ENCODE data around the gene MARCHF6.

The MARCHF6 gene

DNA sequence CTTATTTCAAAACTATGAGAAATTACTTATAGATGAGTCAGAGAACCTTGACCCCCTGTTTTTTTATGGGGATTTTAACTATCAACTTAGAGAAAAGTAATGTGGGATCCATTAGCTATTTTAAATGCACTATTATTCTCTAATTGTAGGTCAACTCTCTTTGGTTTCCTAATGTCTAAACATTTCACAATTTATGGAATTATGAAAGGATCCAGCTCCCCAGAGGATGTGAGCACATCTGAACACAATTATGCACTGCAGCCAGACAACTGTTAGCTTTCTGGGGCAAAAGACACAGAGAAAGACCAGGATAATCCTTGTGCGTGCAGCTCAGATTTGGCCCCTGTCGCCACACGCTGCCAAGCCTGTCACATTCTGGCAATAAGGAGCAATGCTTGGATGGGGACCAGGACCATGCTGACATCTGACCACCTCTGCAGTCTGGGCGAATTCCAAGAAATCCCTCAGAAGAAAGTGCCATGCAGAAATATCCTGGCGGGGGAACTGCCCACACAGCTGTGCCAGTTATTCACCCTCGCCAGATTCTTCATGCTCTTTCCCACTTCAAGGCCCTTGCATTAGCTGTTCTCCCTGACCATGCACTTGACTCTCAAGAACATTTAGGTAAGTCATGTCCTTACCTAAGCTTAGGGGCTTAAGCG, 23.5 kb upstream of the MARCHF6 start:
- Histone ChIP-seq H3K9ac (ENCODE audit: low read length) (peak overlapping the region; percentile 23), H3K27me3 (ENCODE audit: control insufficient read depth in 1 of 2, insufficient read depth in 1 of 2, low read length in 2 of 2) (peaks cover 5 to 6% of the 10 kb centered on the region in 2 experiments), H2BK15ac (ENCODE audit: low read depth, poor library complexity, severe bottlenecking) (no peak overlapping the region), H3K79me1 (replicated peaks; ENCODE audit: low read length, poor library complexity, severe bottlenecking) (no peaks in the 10 kb centered on the region), H2BK120ac (ENCODE audit: low read depth, low read length) (no peak overlapping the region), H3K9me3 (ENCODE audit: control insufficient read depth, low read length) (no peaks in the 10 kb centered on the region), H4K91ac (ENCODE audit: low read length) (peak overlapping the region; percentile 19), H3K23ac (ENCODE audit: low read length in 2 of 2) (no peak overlapping the region), H2AFZ (ENCODE audit: low read depth, low read length) (no peak overlapping the region), H3K4me1 (ENCODE audit: control insufficient read depth, insufficient read depth, low read depth, low read length) (peaks cover 8% of the 10 kb centered on the region), H3K27ac (ENCODE audit: low read length, poor library complexity, severe bottlenecking) (no peak overlapping the region), H3K4ac (ENCODE audit: low read depth in 1 of 2, low read length in 2 of 2) (no peak overlapping the region), H3K18ac (ENCODE audit: low read depth in 1 of 2, low read length in 2 of 2) (no peak overlapping the region), H2BK5ac (ENCODE audit: low read depth, low read length, poor library complexity, severe bottlenecking) (no peak overlapping the region), H4K8ac (ENCODE audit: low read length) (peak overlapping the region; percentile 32), H2BK12ac (ENCODE audit: low read length in 2 of 2) (no peak overlapping the region), H3K4me2 (ENCODE audit: low read length, poor library complexity, severe bottlenecking) (no peak overlapping the region), H3K14ac (ENCODE audit: low read length in 2 of 2) (no peak overlapping the region), H3K36me3 (ENCODE audit: control insufficient read depth in 1 of 2, insufficient read depth in 2 of 2, low read depth in 1 of 2, low read length in 2 of 2) (no peaks in the 10 kb centered on the region), H3K4me3 (ENCODE audit: insufficient read depth in 1 of 2, low read depth in 1 of 2, low read length in 2 of 2) (peak overlapping the region in 1 of 2 experiments; percentile 57), H2AK5ac (ENCODE audit: low read length, severe bottlenecking) (no peak overlapping the region)
- 87% methylated on average over 7 of the region's 7 CpGs for WGBS
- DNase-seq = peak; percentile 54

DNA sequence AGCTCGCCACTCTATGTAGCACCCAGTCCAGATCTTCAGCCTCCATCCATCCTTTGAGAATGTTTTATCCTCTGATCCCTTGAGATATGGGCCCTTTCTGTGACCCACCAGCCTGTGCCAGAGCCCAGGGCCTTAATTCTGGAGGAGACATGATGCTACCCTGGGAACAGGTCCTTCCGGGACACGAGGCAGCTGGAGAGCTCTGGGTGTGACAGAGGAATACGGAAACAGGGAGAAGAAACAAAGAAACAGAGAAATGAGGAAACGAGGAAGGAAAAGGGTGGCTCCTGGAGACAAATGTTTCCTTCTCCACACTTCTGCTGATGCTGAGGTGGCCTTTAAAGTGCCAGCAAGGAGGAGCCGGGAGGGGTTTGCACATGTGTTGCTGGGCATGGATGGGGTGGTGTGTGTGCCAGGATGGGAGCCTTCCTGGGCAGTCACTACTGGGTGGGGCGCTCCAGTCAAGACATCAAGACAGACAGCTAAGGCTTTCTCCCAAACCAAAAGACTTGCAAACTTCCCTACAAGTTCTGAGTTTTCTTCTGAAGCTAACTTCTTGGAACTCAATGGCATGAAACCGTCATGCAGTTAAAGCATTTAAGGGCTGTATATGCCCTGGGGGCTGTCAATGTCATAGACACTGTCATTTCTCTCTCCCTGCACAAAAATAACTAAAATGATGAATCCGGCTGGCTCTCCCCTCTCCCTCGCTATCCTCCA, 22.8 kb upstream of the MARCHF6 start:
- Histone ChIP-seq H2AFZ (ENCODE audit: low read depth, low read length) (no peak overlapping the region), H4K8ac (ENCODE audit: low read length) (peak overlapping the region; percentile 32), H2BK15ac (ENCODE audit: low read depth, poor library complexity, severe bottlenecking) (no peak overlapping the region), H3K27ac (ENCODE audit: low read length, poor library complexity, severe bottlenecking) (no peak overlapping the region), H3K27me3 (ENCODE audit: control insufficient read depth in 1 of 2, insufficient read depth in 1 of 2, low read length in 2 of 2) (peaks cover 5 to 13% of the 10 kb centered on the region in 2 experiments), H2AK5ac (ENCODE audit: low read length, severe bottlenecking) (no peak overlapping the region), H3K14ac (ENCODE audit: low read length in 2 of 2) (peak overlapping the region in 1 of 2 experiments; percentile 76), H3K23ac (ENCODE audit: low read length in 2 of 2) (no peak overlapping the region), H4K91ac (ENCODE audit: low read length) (peak overlapping the region; percentile 19), H2BK5ac (ENCODE audit: low read depth, low read length, poor library complexity, severe bottlenecking) (no peak overlapping the region), H3K4ac (ENCODE audit: low read depth in 1 of 2, low read length in 2 of 2) (peak overlapping the region in 1 of 2 experiments; percentile 57), H3K4me3 (ENCODE audit: insufficient read depth in 1 of 2, low read depth in 1 of 2, low read length in 2 of 2) (peak overlapping the region in 1 of 2 experiments; percentile 57), H2BK12ac (ENCODE audit: low read length in 2 of 2) (peak overlapping the region; percentile 30 to 40), H3K4me2 (ENCODE audit: low read length, poor library complexity, severe bottlenecking) (no peak overlapping the region), H3K18ac (ENCODE audit: low read depth in 1 of 2, low read length in 2 of 2) (no peak overlapping the region), H3K9ac (ENCODE audit: low read length) (peak overlapping the region; percentile 23), H2BK120ac (ENCODE audit: low read depth, low read length) (no peak overlapping the region), H3K9me3 (ENCODE audit: control insufficient read depth, low read length) (no peaks in the 10 kb centered on the region), H3K79me1 (replicated peaks; ENCODE audit: low read length, poor library complexity, severe bottlenecking) (no peaks in the 10 kb centered on the region), H3K4me1 (ENCODE audit: control insufficient read depth, insufficient read depth, low read depth, low read length) (peaks cover 8% of the 10 kb centered on the region), H3K36me3 (ENCODE audit: control insufficient read depth in 1 of 2, insufficient read depth in 2 of 2, low read depth in 1 of 2, low read length in 2 of 2) (no peaks in the 10 kb centered on the region)
- DNase-seq = no peak
- 93% methylated on average over 10 of the region's 10 CpGs for WGBS

DNA sequence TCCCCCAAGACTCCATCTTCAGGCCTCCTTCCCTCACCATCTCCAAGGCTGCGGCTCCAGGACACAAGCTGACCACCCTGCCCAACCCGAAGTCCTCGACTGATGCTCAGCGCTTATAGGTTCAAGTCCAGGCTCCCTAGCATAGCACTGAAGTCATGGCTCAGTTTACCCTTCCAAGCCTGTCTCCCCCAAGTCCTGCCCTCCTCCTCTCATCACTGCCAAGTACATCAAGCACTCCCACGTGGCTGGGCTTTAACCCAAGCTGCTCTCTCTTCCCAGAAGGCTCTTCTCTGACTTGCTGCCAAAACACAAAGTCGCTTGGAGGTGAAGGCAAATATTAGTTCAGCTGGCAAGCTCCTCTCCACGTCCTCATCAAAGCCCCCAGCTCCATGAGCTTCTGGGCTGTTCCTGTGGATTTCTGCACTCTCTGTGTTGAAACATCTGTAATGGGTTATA, 22.1 kb upstream of the MARCHF6 start:
- Histone ChIP-seq H3K27ac (ENCODE audit: low read length, poor library complexity, severe bottlenecking) (no peak overlapping the region), H3K18ac (ENCODE audit: low read depth in 1 of 2, low read length in 2 of 2) (no peak overlapping the region), H2BK12ac (ENCODE audit: low read length in 2 of 2) (no peak overlapping the region), H3K4me1 (ENCODE audit: control insufficient read depth, insufficient read depth, low read depth, low read length) (peaks cover 8% of the 10 kb centered on the region), H2BK5ac (ENCODE audit: low read depth, low read length, poor library complexity, severe bottlenecking) (no peak overlapping the region), H3K9ac (ENCODE audit: low read length) (no peak overlapping the region), H2BK15ac (ENCODE audit: low read depth, poor library complexity, severe bottlenecking) (no peak overlapping the region), H3K36me3 (ENCODE audit: control insufficient read depth in 1 of 2, insufficient read depth in 2 of 2, low read depth in 1 of 2, low read length in 2 of 2) (no peaks in the 10 kb centered on the region), H3K23ac (ENCODE audit: low read length in 2 of 2) (no peak overlapping the region), H2BK120ac (ENCODE audit: low read depth, low read length) (no peak overlapping the region), H4K8ac (ENCODE audit: low read length) (no peak overlapping the region), H2AK5ac (ENCODE audit: low read length, severe bottlenecking) (no peak overlapping the region), H3K14ac (ENCODE audit: low read length in 2 of 2) (no peak overlapping the region), H4K91ac (ENCODE audit: low read length) (no peak overlapping the region), H3K4ac (ENCODE audit: low read depth in 1 of 2, low read length in 2 of 2) (no peak overlapping the region), H3K9me3 (ENCODE audit: control insufficient read depth, low read length) (no peaks in the 10 kb centered on the region), H3K4me2 (ENCODE audit: low read length, poor library complexity, severe bottlenecking) (no peak overlapping the region), H3K79me1 (replicated peaks; ENCODE audit: low read length, poor library complexity, severe bottlenecking) (no peaks in the 10 kb centered on the region), H3K4me3 (ENCODE audit: insufficient read depth in 1 of 2, low read depth in 1 of 2, low read length in 2 of 2) (no peak overlapping the region), H2AFZ (ENCODE audit: low read depth, low read length) (no peak overlapping the region), H3K27me3 (ENCODE audit: control insufficient read depth in 1 of 2, insufficient read depth in 1 of 2, low read length in 2 of 2) (peaks cover 5 to 16% of the 10 kb centered on the region in 2 experiments)
- WGBS = 80% methylated on average over 7 of the region's 7 CpGs
- DNase-seq = no peak

DNA sequence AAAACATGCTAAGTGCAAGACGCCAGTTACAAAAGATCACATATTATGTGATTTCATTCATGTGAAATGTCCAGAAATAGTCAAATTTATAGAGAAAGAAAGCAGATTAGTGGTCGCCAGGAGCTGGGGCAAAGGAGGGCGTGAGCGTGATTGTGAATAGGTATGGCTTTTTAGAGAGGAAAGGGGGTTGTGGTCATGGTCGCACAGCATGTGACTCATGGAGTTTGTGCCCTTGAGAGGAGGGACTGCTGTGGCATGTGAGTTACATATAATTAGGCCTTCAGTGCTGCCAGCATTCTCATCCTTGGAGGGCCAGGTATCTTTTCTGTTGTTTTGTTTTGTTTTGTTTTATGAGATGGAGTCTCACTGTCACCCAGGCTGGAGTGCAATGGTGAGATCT, 21.2 kb upstream of the MARCHF6 start:
- Histone ChIP-seq H3K27ac (ENCODE audit: low read length, poor library complexity, severe bottlenecking) (no peak overlapping the region), H3K9ac (ENCODE audit: low read length) (no peak overlapping the region), H2BK5ac (ENCODE audit: low read depth, low read length, poor library complexity, severe bottlenecking) (no peak overlapping the region), H3K4me1 (ENCODE audit: control insufficient read depth, insufficient read depth, low read depth, low read length) (peaks cover 8% of the 10 kb centered on the region), H2BK15ac (ENCODE audit: low read depth, poor library complexity, severe bottlenecking) (no peak overlapping the region), H3K4ac (ENCODE audit: low read depth in 1 of 2, low read length in 2 of 2) (no peak overlapping the region), H3K18ac (ENCODE audit: low read depth in 1 of 2, low read length in 2 of 2) (no peak overlapping the region), H3K9me3 (ENCODE audit: control insufficient read depth, low read length) (no peaks in the 10 kb centered on the region), H3K79me1 (replicated peaks; ENCODE audit: low read length, poor library complexity, severe bottlenecking) (no peaks in the 10 kb centered on the region), H3K4me3 (ENCODE audit: insufficient read depth in 1 of 2, low read depth in 1 of 2, low read length in 2 of 2) (no peak overlapping the region), H3K27me3 (ENCODE audit: control insufficient read depth in 1 of 2, insufficient read depth in 1 of 2, low read length in 2 of 2) (peaks cover 5 to 16% of the 10 kb centered on the region in 2 experiments), H3K23ac (ENCODE audit: low read length in 2 of 2) (no peak overlapping the region), H4K91ac (ENCODE audit: low read length) (no peak overlapping the region), H3K14ac (ENCODE audit: low read length in 2 of 2) (no peak overlapping the region), H2AFZ (ENCODE audit: low read depth, low read length) (no peak overlapping the region), H4K8ac (ENCODE audit: low read length) (no peak overlapping the region), H3K4me2 (ENCODE audit: low read length, poor library complexity, severe bottlenecking) (no peak overlapping the region), H2AK5ac (ENCODE audit: low read length, severe bottlenecking) (no peak overlapping the region), H3K36me3 (ENCODE audit: control insufficient read depth in 1 of 2, insufficient read depth in 2 of 2, low read depth in 1 of 2, low read length in 2 of 2) (no peaks in the 10 kb centered on the region), H2BK120ac (ENCODE audit: low read depth, low read length) (no peak overlapping the region), H2BK12ac (ENCODE audit: low read length in 2 of 2) (no peak overlapping the region)
- no peak for DNase-seq
- WGBS = 85% methylated on average over 5 of the region's 5 CpGs
